Neural cell (in vitro differentiated cells): ENCODE results near the gene ADCK2. TPM values are rescaled to one million over a fixed set of nuclear protein-coding genes. Genes with fewer than 3 reads are reported as not detected.
"Not testable (repeated sequence)": the region's sequence is repeated elsewhere in the genome, so short reads cannot be mapped to it uniquely, and the experiment has no call there.

ENCODE experiments used
- H2AFZ ChIP-seq: fragments of 200-600, 300-800 bp; sonication (generic), shearing (Covaris generic); 2 replicates; pipeline ENCODE4 v1.6.0; 2014; ENCODE audit warnings: low read depth, mild to moderate bottlenecking, antibody characterized with exemption, low read length, moderate library complexity
- H3F3A ChIP-seq: fragments of 200-600 bp; shearing (Covaris generic); 2 replicates; pipeline ENCODE4 v1.6.1; 2016; ENCODE audit warnings: mild to moderate bottlenecking, moderate library complexity, mixed read lengths, antibody characterized with exemption, low read length; ENCODE audit not compliant: insufficient read depth, poor library complexity, severe bottlenecking
- H3K27ac ChIP-seq: fragments of 200-600, 300-800 bp; sonication (generic), shearing (Covaris generic); 2 replicates; pipeline ENCODE4 v1.5.1; 2014; ENCODE audit warnings: mild to moderate bottlenecking, low read length, moderate library complexity
- H3K27me3 ChIP-seq: fragments of 300-800, 200-600 bp; sonication (generic), shearing (Covaris generic); 2 replicates; pipeline ENCODE4 v1.6.0; 2014; ENCODE audit warnings: mild to moderate bottlenecking, low read depth, low read length, moderate library complexity; ENCODE audit not compliant: insufficient read depth
- H3K36me3 ChIP-seq: fragments of 300-800, 200-600 bp; sonication (generic), shearing (Covaris generic); 2 replicates; pipeline ENCODE4 v1.5.1; 2014; ENCODE audit warnings: mild to moderate bottlenecking, antibody characterized with exemption, low read length, moderate library complexity; ENCODE audit not compliant: insufficient read depth
- H3K4me2 ChIP-seq: fragments of 300-800, 200-600 bp; sonication (generic), shearing (Covaris generic); 2 replicates; pipeline ENCODE4 v1.6.0; 2014; ENCODE audit warnings: mild to moderate bottlenecking, low read length
- H3K4me3 ChIP-seq: fragments of 300-800, 200-600 bp; sonication (generic), shearing (Covaris generic); 2 replicates; pipeline ENCODE4 v1.5.1; 2014; ENCODE audit warnings: mild to moderate bottlenecking, low read length, moderate library complexity
- H3K79me2 ChIP-seq: fragments of 200-600 bp; shearing (Covaris generic); replicated peaks from 2 replicates; pipeline ENCODE4 v1.6.0; 2014; ENCODE audit warnings: mild to moderate bottlenecking, low read length, moderate library complexity; ENCODE audit not compliant: insufficient read depth
- H3K9ac ChIP-seq: fragments of 300-800, 200-600 bp; sonication (generic), shearing (Covaris generic); 2 replicates; pipeline ENCODE4 v1.6.1; 2016; ENCODE audit warnings: mild to moderate bottlenecking, low read length, mixed read lengths
- H3K9me2 ChIP-seq: fragments of 200-600 bp; shearing (Covaris generic); 2 replicates; pipeline ENCODE4 v1.6.1; 2016; ENCODE audit warnings: mild to moderate bottlenecking, low read length, mixed read lengths; ENCODE audit not compliant: insufficient read depth
- H3K9me3 ChIP-seq: fragments of 200-600, 300-800 bp; sonication (generic), shearing (Covaris generic); 2 replicates; pipeline ENCODE4 v1.6.1; 2016; ENCODE audit warnings: mild to moderate bottlenecking, mixed run types, low read length, moderate library complexity, mixed read lengths
- H4K20me1 ChIP-seq: fragments of 200-600 bp; shearing (Covaris generic); 2 replicates; pipeline ENCODE4 v1.6.1; 2016; ENCODE audit warnings: mild to moderate bottlenecking, mixed run types; ENCODE audit not compliant: insufficient read depth
- EP300 ChIP-seq: fragments of 450-650 bp; conservative IDR thresholded peaks from 2 replicates; pipeline ENCODE4 v1.6.1; 2014; ENCODE audit warnings: antibody characterized with exemption, mild to moderate bottlenecking, moderate library complexity; ENCODE audit not compliant: poor library complexity, severe bottlenecking
- EZH2 ChIP-seq: fragments of 200-600, 300-800 bp; shearing (Covaris generic), sonication (generic); IDR thresholded peaks from 2 replicates; pipeline ENCODE4 v1.6.1; 2014; ENCODE audit warnings: antibody characterized with exemption, low read length, borderline replicate concordance, mild to moderate bottlenecking; ENCODE audit not compliant: insufficient read depth, poor library complexity, severe bottlenecking
- MXI1 ChIP-seq: fragments of 450-650 bp; conservative IDR thresholded peaks from 2 replicates; pipeline ENCODE4 v1.6.1; 2014; ENCODE audit warnings: antibody characterized with exemption, mild to moderate bottlenecking; ENCODE audit not compliant: poor library complexity, severe bottlenecking
- POLR2AphosphoS5 ChIP-seq: IDR thresholded peaks from 2 replicates; pipeline ENCODE4 v1.6.1; 2012
- RAD21 ChIP-seq: fragments of 450-650 bp; conservative IDR thresholded peaks from 2 replicates; pipeline ENCODE4 v1.6.1; 2014; ENCODE audit warnings: antibody characterized with exemption, mild to moderate bottlenecking, moderate library complexity
- SMC3 ChIP-seq: fragments of 450-650 bp; conservative IDR thresholded peaks from 2 replicates; pipeline ENCODE4 v1.6.1; 2014; ENCODE audit warnings: antibody characterized with exemption, mild to moderate bottlenecking, moderate library complexity; ENCODE audit not compliant: poor library complexity
- TAF1 ChIP-seq: IDR thresholded peaks from 2 replicates; pipeline ENCODE4 v1.6.1; 2012; ENCODE audit warnings: low read depth
- polyA plus RNA-seq: library from polyadenylated mRNA; depleted of rRNA; stranded (reverse); fragments of >200 nt; gene quantifications from 2 replicates; pipeline ENCODE4 v1.2.3, GENCODE V29; 2014
- TF ChIP-seq, protein P1 (sequence below): IDR thresholded peaks from 2 replicates; pipeline ENCODE4 v1.6.1; 2012; ENCODE audit warnings: borderline replicate concordance
- TF ChIP-seq, protein P2 (sequence below): fragments of 450-650 bp; IDR thresholded peaks from 2 replicates; pipeline ENCODE4 v1.5.1; 2014; ENCODE audit warnings: antibody characterized with exemption, mild to moderate bottlenecking, moderate library complexity; ENCODE audit not compliant: poor library complexity, severe bottlenecking

The ADCK2 gene
- polyA plus RNA-seq, 1 donor from 2014 or later: 20.2 TPM

DNA sequence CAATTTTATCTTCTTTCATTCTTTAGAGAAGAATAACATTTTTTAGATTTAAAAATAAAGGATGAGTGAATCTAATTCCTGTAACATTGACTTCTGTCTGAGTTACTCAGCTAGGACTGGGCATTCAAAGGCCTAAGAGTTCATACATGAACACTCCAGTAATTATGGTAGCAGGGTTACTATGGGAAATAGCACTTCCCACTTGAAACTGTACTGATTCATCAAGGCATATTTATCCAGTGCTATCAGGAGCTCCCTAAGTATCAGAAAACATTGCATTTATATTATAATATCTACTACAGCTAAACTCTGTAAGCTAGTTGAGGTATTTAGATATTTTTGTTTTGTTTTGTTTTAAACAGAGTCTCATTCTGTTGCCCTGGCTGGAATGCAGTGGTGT lies 65.5 kb downstream of the ADCK2 start:
- no peaks in the 10 kb centered on the region for H3K9me3 ChIP-seq
- no peaks in the 10 kb centered on the region for H3K79me2 ChIP-seq
- H3K4me3 ChIP-seq: no peak overlapping the region
- H3K4me2 ChIP-seq: no peak overlapping the region
- no peak overlapping the region for H2AFZ ChIP-seq
- TF ChIP-seq TAF1: no peak
- TF ChIP-seq SMC3: no peak
- TF ChIP-seq MXI1: no peak
- no peak for TF ChIP-seq POLR2AphosphoS5
- TF ChIP-seq, protein P1, sequence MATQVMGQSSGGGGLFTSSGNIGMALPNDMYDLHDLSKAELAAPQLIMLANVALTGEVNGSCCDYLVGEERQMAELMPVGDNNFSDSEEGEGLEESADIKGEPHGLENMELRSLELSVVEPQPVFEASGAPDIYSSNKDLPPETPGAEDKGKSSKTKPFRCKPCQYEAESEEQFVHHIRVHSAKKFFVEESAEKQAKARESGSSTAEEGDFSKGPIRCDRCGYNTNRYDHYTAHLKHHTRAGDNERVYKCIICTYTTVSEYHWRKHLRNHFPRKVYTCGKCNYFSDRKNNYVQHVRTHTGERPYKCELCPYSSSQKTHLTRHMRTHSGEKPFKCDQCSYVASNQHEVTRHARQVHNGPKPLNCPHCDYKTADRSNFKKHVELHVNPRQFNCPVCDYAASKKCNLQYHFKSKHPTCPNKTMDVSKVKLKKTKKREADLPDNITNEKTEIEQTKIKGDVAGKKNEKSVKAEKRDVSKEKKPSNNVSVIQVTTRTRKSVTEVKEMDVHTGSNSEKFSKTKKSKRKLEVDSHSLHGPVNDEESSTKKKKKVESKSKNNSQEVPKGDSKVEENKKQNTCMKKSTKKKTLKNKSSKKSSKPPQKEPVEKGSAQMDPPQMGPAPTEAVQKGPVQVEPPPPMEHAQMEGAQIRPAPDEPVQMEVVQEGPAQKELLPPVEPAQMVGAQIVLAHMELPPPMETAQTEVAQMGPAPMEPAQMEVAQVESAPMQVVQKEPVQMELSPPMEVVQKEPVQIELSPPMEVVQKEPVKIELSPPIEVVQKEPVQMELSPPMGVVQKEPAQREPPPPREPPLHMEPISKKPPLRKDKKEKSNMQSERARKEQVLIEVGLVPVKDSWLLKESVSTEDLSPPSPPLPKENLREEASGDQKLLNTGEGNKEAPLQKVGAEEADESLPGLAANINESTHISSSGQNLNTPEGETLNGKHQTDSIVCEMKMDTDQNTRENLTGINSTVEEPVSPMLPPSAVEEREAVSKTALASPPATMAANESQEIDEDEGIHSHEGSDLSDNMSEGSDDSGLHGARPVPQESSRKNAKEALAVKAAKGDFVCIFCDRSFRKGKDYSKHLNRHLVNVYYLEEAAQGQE: no peak
- TF ChIP-seq EZH2: no peak
- TF ChIP-seq EP300: no peak
- TF ChIP-seq, protein P2, sequence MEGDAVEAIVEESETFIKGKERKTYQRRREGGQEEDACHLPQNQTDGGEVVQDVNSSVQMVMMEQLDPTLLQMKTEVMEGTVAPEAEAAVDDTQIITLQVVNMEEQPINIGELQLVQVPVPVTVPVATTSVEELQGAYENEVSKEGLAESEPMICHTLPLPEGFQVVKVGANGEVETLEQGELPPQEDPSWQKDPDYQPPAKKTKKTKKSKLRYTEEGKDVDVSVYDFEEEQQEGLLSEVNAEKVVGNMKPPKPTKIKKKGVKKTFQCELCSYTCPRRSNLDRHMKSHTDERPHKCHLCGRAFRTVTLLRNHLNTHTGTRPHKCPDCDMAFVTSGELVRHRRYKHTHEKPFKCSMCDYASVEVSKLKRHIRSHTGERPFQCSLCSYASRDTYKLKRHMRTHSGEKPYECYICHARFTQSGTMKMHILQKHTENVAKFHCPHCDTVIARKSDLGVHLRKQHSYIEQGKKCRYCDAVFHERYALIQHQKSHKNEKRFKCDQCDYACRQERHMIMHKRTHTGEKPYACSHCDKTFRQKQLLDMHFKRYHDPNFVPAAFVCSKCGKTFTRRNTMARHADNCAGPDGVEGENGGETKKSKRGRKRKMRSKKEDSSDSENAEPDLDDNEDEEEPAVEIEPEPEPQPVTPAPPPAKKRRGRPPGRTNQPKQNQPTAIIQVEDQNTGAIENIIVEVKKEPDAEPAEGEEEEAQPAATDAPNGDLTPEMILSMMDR: no peak
- TF ChIP-seq RAD21: no peak
- H3K9ac ChIP-seq: no peak overlapping the region
- no peaks in the 10 kb centered on the region for H3K9me2 ChIP-seq
- H3F3A ChIP-seq: no peaks in the 10 kb centered on the region
- no peaks in the 10 kb centered on the region for H3K36me3 ChIP-seq
- no peaks in the 10 kb centered on the region for H4K20me1 ChIP-seq
- H3K27ac ChIP-seq: no peak overlapping the region
- no peaks in the 10 kb centered on the region for H3K27me3 ChIP-seq

DNA sequence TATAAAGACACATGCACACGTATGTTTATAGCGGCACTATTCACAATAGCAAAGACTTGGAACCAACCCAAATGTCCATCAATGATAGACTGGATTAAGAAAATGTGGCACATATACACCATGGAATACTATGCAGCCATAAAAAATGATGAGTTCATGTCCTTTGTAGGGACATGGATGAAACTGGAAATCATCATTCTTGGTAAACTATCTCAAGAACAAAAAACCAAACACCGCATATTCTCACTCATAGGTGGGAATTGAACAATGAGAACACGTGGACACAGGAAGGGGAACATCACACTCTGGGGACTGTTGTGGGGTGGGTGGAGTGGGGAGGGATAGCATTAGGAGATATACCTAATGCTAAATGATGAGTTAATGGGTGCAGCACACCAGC lies 70.5 kb downstream of the ADCK2 start:
- H3K27me3 ChIP-seq, H3K9ac ChIP-seq, H3F3A ChIP-seq, H4K20me1 ChIP-seq, H3K27ac ChIP-seq, H3K79me2 ChIP-seq, H2AFZ ChIP-seq, H3K4me3 ChIP-seq, H3K9me2 ChIP-seq, H3K9me3 ChIP-seq, H3K36me3 ChIP-seq, H3K4me2 ChIP-seq: not testable (repeated sequence)

DNA sequence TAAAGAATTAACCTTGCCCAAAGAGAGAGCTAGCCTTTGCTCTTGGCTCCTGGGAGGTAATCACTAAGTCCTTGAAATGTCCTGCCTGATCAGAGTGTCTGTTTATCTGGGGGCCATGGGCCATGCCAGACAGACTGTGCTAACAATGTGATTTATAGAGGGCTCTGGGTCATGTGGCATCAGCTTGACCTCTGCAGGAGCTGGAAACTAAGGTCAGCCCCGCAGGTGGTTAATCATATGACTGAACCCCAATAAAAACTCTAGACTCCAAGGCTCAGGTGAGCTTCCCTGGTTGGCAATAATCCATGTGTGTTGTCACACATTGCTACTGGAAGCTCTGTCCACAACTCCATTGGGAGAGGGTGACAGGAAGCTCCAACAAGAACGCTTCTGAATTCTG lies 71.3 kb downstream of the ADCK2 start:
- H3K9me2 ChIP-seq: no peaks in the 10 kb centered on the region
- H3K9ac ChIP-seq: no peak overlapping the region
- no peak overlapping the region for H3K4me3 ChIP-seq
- H3K4me2 ChIP-seq: no peak overlapping the region
- TF ChIP-seq, protein P2: no peak
- TF ChIP-seq, protein P1: no peak
- no peak for TF ChIP-seq EP300
- TF ChIP-seq EZH2: no peak
- no peak for TF ChIP-seq RAD21
- TF ChIP-seq SMC3: no peak
- TF ChIP-seq TAF1: no peak
- no peak for TF ChIP-seq MXI1
- TF ChIP-seq POLR2AphosphoS5: no peak
- H3K9me3 ChIP-seq: no peaks in the 10 kb centered on the region
- no peak overlapping the region for H2AFZ ChIP-seq
- H3K79me2 ChIP-seq: no peaks in the 10 kb centered on the region
- H4K20me1 ChIP-seq: no peaks in the 10 kb centered on the region
- peaks cover 12% of the 10 kb centered on the region for H3K36me3 ChIP-seq
- no peak overlapping the region for H3K27ac ChIP-seq
- no peaks in the 10 kb centered on the region for H3F3A ChIP-seq
- no peaks in the 10 kb centered on the region for H3K27me3 ChIP-seq
